Retinal pigment epithelial cell (primary cell): Measurements from ENCODE around the gene TP53AIP1.

Experiments used
- DNase-seq: peaks from one replicate; pipeline ENCODE4 v3.0.0-alpha.2; 2010; ENCODE audit warnings: low read depth
- H3K4me3 ChIP-seq: 2 replicates; pipeline ENCODE4 v1.5.1; 2011; ENCODE audit warnings: mild to moderate bottlenecking, low read length, control low read depth, moderate library complexity
- CTCF ChIP-seq: conservative IDR thresholded peaks from 2 replicates; pipeline ENCODE4 v1.5.1; 2011; ENCODE audit warnings: low read depth, low read length, control low read depth, inconsistent platforms

TP53AIP1 gene

GRCh38 chr11:128896356-128896755, 46.3 kb downstream of the TP53AIP1 start:
- H3K4me3 ChIP-seq: no peak overlapping the region
- no peak for TF ChIP-seq CTCF
- DNase-seq: no peak

- no peak overlapping the region for H3K4me3 ChIP-seq
- no peak for DNase-seq
- TF ChIP-seq CTCF: no peak
These were observed 47.1 kb downstream of the TP53AIP1 start for GRCh38 chr11:128895526-128895925.

DNA sequence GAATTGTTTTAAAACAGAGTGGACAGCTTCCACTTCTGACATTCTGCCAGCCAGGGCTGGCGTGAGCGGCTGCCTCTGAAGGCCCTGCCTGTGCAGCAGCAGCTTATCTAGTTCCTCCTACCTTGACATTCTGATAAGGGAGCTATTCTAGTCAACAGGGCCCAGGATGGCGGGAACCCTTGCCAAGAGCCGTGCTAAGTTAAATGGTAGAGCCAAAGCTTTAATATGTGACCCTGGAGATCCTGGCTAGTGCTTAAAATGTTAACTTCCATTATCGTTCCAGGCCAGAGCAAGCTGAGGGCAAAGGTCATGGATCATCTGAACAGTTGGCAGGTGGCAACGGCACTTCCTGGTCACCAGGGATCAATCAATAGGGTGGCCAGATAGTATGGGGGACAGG, 48.0 kb downstream of the TP53AIP1 start:
- no peak for TF ChIP-seq CTCF
- DNase-seq: no peak
- H3K4me3 ChIP-seq: no peak overlapping the region

GRCh38 chr11:128894286-128894681, 48.4 kb downstream of the TP53AIP1 start:
- H3K4me3 ChIP-seq: no peak overlapping the region
- TF ChIP-seq CTCF: no peak
- no peak for DNase-seq

- DNase-seq: no peak
- H3K4me3 ChIP-seq: no peak overlapping the region
- no peak for TF ChIP-seq CTCF
These were observed 48.9 kb downstream of the TP53AIP1 start for GRCh38 chr11:128893578-128894285.

DNA sequence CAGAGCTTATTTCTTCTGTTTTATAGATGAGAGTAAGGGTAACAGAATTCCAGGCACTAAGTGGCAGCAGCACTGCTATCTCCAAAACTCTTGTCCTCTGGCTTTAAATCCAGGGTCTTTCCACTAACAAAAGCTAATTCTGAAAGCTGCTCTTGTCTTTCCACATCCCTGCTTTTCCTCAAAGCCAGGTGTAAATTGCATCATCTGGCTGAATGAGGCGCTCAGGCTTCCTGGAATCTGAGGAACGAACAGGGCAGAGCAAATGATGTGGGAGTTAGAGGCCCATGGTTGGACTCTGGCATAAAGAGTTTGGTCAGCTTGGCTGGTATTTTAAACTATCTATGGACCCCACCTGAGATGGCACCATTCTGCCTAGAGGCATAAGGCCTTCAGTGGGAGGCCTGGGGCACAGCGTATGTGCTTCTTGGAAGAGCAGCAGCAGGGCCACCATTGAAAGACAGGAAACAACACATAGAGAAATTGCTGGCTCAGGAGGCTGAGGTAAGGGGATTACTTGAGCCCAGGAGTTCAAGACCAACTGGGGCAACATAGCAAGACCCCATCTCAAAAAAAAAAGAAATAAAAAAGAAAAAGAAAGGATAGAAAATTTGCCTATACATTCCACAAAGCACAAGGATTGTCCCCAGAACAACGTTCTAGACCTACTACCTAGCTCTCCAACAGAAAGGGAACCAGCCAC, 49.7 kb downstream of the TP53AIP1 start:
- DNase-seq: no peak
- TF ChIP-seq CTCF: no peak
- no peak overlapping the region for H3K4me3 ChIP-seq

GRCh38 chr11:128891913-128892398, 50.7 kb downstream of the TP53AIP1 start:
- no peak for TF ChIP-seq CTCF
- DNase-seq: no peak
- no peak overlapping the region for H3K4me3 ChIP-seq
